Activated CD8-positive, alpha-beta memory T cell treated with anti-CD3 and anti-CD28 coated beads, Interleukin-2, amount 10 ng/mL, durations not matched to agents 7 days and 5 days (primary cell): ENCODE measurements around the gene CLCN6. TPM values are rescaled to one million over a fixed set of nuclear protein-coding genes. Genes with fewer than 3 reads are reported as not detected.

ENCODE experiments used
- ATAC-seq: fragments of 150-1000 bp; cut with Tn5 transposase; one replicate; pipeline ENCODE4 v1.10.0; 2021; ENCODE audit warnings: moderate library complexity
- CTCF ChIA-PET: fragments of 350-600 bp; sonication (Branson Sonifier 250); formaldehyde crosslinking; loops from one replicate; lab custom pipeline; 2021; ENCODE audit warnings: antibody characterized with exemption; lab: Charles Lee
- DNase-seq: peaks from one replicate; pipeline ENCODE4 v3.0.0-alpha.2; 2020
- H3K27ac Mint-ChIP-seq: one replicate; pipeline ENCODE4 v1.8.0; 2021; ENCODE audit warnings: mild to moderate bottlenecking, mixed read lengths
- H3K27me3 Mint-ChIP-seq: one replicate; pipeline ENCODE4 v1.8.0; 2021; ENCODE audit warnings: mixed read lengths
- H3K36me3 Mint-ChIP-seq: one replicate; pipeline ENCODE4 v1.8.0; 2021; ENCODE audit warnings: mild to moderate bottlenecking, mixed read lengths
- H3K4me1 Mint-ChIP-seq: one replicate; pipeline ENCODE4 v1.8.0; 2021; ENCODE audit warnings: mixed read lengths
- H3K4me3 Mint-ChIP-seq: one replicate; pipeline ENCODE4 v1.8.0; 2021; ENCODE audit warnings: mild to moderate bottlenecking, moderate library complexity, mixed read lengths
- H3K9me3 Mint-ChIP-seq: one replicate; pipeline ENCODE4 v1.8.0; 2022; ENCODE audit warnings: low read depth, mixed read lengths
- total RNA-seq, 2 experiments: library from RNA; stranded (reverse); gene quantifications; one replicate each; pipeline ENCODE4 v1.2.3, GENCODE V29; 2021

Gene CLCN6
- total RNA-seq, 2 experiments from 2014 or later: 20.0 to 21.1 TPM

DNA sequence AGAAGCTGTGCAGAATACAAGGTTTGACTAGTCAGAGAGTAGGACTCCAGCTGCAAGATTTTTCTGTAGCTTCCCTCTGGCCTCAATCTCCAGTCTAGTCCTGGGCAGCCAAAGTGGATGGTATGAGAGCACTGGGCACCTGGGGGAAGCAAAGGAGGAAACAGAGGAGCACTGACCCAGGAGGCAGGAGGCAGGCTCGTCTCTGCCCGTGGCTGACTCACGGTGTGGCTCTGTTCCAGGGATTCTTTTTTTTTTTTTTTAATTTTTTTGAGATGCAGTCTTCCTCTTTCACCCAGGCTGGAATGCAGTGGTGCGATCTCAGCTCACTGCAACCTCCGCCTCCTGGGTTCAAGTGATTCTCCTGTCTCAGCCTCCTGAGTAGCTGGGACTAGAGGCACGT, 56.9 kb downstream of the CLCN6 start:
- no peak for ATAC-seq
- peaks cover 59% of the 10 kb centered on the region for H3K27me3 Mint-ChIP-seq
- no peak overlapping the region for H3K4me3 Mint-ChIP-seq

DNA sequence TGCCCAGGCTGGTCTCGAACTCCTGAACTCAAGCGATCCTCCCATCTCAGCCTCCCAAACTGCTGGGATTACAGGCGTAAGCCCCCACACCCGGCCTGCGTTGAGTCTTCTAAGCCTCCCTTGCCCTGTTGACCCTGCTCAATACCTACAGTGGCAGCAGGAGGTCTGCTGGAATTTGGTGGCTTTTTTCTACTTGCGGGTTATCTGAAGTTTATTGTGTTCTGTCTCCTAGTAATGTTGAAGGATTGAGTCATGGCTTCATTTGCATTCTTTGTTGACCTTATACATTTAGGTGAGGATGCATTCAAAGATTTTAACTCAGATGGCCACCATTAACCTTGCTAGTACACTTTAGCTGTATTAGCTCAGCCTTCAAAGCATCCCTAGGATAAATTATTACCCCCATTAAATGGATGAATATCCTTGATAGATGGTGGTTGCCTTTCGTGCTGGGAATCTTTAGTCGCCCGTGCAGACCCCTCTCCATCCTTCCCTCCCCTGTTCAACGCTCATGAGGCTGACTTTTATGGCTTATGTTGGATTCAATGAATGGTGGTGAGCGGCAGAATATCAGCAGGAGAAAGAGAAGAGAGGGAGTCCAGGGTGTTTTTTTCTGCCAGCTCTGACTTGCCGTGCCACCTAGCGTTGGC, 62.5 kb downstream of the CLCN6 start:
- Mint-ChIP-seq H3K27ac (no peak overlapping the region), H3K4me3 (no peak overlapping the region), H3K27me3 (peaks cover 28% of the 10 kb centered on the region), H3K9me3 (no peaks in the 10 kb centered on the region), H3K4me1 (no peaks in the 10 kb centered on the region), H3K36me3 (no peaks in the 10 kb centered on the region)
- DNase-seq (no peak), ATAC-seq (no peak)
- CTCF ChIA-PET: interaction anchor here (1.4 kb wide), 1 partner anchor 30 kb away, joined by 3 read pairs; no protein-coding TSS in a partner anchor

More for the DNA sequence above, 56.9 kb downstream of the CLCN6 start:
- CTCF ChIA-PET: interaction anchor here (1.4 kb wide), 1 partner anchor 24 kb away, joined by 3 read pairs; no protein-coding TSS in a partner anchor
- Mint-ChIP-seq H3K27ac (no peak overlapping the region), H3K9me3 (no peaks in the 10 kb centered on the region), H3K4me1 (no peaks in the 10 kb centered on the region), H3K36me3 (no peaks in the 10 kb centered on the region)
- no peak for DNase-seq

GRCh38 chr1:11869104-11869503, 63.1 kb downstream of the CLCN6 start:
- CTCF ChIA-PET: interaction anchor here (1.4 kb wide), 1 partner anchor 30 kb away, joined by 3 read pairs; no protein-coding TSS in a partner anchor
- DNase-seq (no peak), ATAC-seq (no peak)
- Mint-ChIP-seq H3K36me3 (no peaks in the 10 kb centered on the region), H3K27me3 (peaks cover 24% of the 10 kb centered on the region), H3K27ac (no peak overlapping the region), H3K9me3 (no peaks in the 10 kb centered on the region), H3K4me1 (no peaks in the 10 kb centered on the region), H3K4me3 (no peak overlapping the region)

GRCh38 chr1:11869650-11870207, 63.7 kb downstream of the CLCN6 start:
- no peak for ATAC-seq
- H3K4me1 Mint-ChIP-seq: no peaks in the 10 kb centered on the region

GRCh38 chr1:11872545-11872944, 66.6 kb downstream of the CLCN6 start:
- CTCF ChIA-PET: interaction anchor here (1.1 kb wide), 1 partner anchor 34 kb away, joined by 3 read pairs; no protein-coding TSS in a partner anchor
- ATAC-seq: no peak
- Mint-ChIP-seq H3K27ac (no peak overlapping the region), H3K4me1 (no peaks in the 10 kb centered on the region), H3K4me3 (no peak overlapping the region), H3K27me3 (peaks cover 21% of the 10 kb centered on the region), H3K36me3 (no peaks in the 10 kb centered on the region), H3K9me3 (no peaks in the 10 kb centered on the region)
- no peak for DNase-seq

More at GRCh38 chr1:11869650-11870207, 63.7 kb downstream of the CLCN6 start:
- no peak overlapping the region for H3K27ac Mint-ChIP-seq
- peaks cover 23% of the 10 kb centered on the region for H3K27me3 Mint-ChIP-seq
- H3K9me3 Mint-ChIP-seq: no peaks in the 10 kb centered on the region
- CTCF ChIA-PET: interaction anchor here (1.2 to 1.4 kb wide), 2 partner anchors 23 to 31 kb away, joined by 3 read pairs; no protein-coding TSS in a partner anchor
- no peaks in the 10 kb centered on the region for H3K36me3 Mint-ChIP-seq
- DNase-seq: no peak
- H3K4me3 Mint-ChIP-seq: no peak overlapping the region

DNA sequence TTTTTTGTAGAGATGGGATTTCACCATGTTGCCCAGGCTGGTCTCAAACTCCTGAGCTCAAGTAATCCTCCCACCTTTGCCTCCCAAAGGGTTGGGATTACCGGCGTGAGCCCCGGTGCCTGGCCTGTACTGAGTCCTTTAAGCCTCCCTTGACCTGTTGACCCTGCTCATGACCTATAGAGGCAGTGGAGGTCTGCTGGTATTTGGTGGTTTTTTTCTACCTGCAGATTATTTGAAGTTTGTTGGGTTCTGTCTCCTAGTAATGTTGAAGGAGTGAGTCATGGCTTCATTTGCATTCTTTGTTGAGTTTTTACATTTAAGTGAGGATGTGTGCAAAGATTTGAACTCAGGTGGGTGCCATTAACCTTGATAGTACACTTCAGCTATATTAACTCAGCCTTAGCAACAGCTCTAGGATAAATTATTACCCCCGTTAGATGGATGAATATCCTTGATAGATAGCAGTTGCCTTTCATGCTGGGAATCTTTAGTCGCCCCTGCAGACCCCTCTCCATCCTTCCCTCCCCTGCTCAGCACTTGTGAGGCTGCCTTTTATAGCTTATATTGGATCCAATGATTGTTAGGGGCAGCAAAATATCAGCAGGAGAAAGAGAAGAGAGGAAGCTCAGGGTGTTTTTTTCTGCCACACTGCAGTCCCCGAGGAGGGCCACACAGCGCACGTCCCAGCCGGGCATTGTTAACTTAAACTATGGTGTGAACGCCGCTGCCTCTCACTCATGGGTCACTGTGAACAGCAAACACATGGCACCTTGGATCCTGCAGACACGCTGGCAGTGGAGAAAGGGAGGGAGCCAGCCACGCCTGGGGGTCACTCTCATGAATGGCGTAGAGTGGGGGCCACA, 67.6 kb downstream of the CLCN6 start:
- Mint-ChIP-seq H3K36me3 (no peaks in the 10 kb centered on the region), H3K9me3 (no peaks in the 10 kb centered on the region), H3K4me3 (no peak overlapping the region), H3K27ac (no peak overlapping the region), H3K4me1 (no peaks in the 10 kb centered on the region), H3K27me3 (peaks cover 21% of the 10 kb centered on the region)
- CTCF ChIA-PET: interaction anchor here (0.8 to 1.1 kb wide), 2 partner anchors 8 to 35 kb away, joined by 3 read pairs; no protein-coding TSS in a partner anchor
- DNase-seq (no peak), ATAC-seq (no peak)

DNA sequence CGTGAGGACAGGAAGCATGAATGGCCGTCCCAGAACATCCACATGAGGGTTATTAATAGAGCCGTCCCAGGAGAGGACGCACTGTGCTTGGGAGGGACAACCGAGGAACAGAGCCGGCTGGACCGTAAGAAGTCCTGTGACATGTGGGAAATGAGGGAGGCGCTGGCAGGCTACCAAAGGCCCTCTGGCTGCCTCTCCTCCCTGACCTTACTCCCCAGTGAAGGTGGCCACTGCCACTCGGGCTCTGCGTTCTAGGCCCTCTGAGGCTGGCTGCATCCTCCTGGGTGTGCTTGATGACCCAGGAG, 68.2 kb downstream of the CLCN6 start:
- H3K27ac Mint-ChIP-seq: no peak overlapping the region
- ATAC-seq (no peak), DNase-seq (no peak)
- H3K27me3 Mint-ChIP-seq: peaks cover 20% of the 10 kb centered on the region
- no peaks in the 10 kb centered on the region for H3K4me1 Mint-ChIP-seq
- CTCF ChIA-PET: no interaction called here
- H3K4me3 Mint-ChIP-seq: no peak overlapping the region
- H3K36me3 Mint-ChIP-seq: no peaks in the 10 kb centered on the region
- H3K9me3 Mint-ChIP-seq: no peaks in the 10 kb centered on the region

DNA sequence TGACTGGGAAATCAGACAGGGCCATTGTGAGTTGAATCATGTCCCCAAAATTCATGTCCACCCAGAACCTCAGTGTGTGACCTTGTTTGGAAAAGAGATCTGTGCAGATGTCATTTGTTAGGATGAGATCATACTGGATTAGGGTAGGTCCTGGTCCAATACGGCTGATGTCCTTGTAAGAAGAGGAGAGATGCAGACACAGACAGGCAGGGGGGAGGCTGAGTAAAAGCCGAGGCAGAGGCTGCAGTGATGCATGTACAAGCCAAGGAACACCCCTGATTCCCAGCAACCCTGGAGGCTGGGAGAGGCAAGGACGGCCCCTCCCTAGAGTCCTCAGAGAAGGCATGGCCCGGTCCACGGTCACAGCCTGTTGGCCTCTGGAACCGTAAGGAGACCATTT, 68.6 kb downstream of the CLCN6 start:
- ATAC-seq: no peak
- no peak for DNase-seq
- CTCF ChIA-PET: no interaction called here
- H3K36me3 Mint-ChIP-seq: no peaks in the 10 kb centered on the region
- peaks cover 17% of the 10 kb centered on the region for H3K27me3 Mint-ChIP-seq
- H3K4me3 Mint-ChIP-seq: no peak overlapping the region
- H3K4me1 Mint-ChIP-seq: no peaks in the 10 kb centered on the region
- H3K9me3 Mint-ChIP-seq: no peaks in the 10 kb centered on the region
- no peak overlapping the region for H3K27ac Mint-ChIP-seq

GRCh38 chr1:11875094-11875493, 69.1 kb downstream of the CLCN6 start:
- Mint-ChIP-seq H3K4me3 (no peak overlapping the region), H3K27ac (no peak overlapping the region), H3K9me3 (no peaks in the 10 kb centered on the region), H3K4me1 (no peaks in the 10 kb centered on the region), H3K27me3 (peaks cover 13% of the 10 kb centered on the region), H3K36me3 (no peaks in the 10 kb centered on the region)
- DNase-seq (no peak), ATAC-seq (no peak)
- CTCF ChIA-PET: no interaction called here

- CTCF ChIA-PET: no interaction called here
- DNase-seq (no peak), ATAC-seq (no peak)
- no peak overlapping the region for H3K4me3 Mint-ChIP-seq
- H3K4me1 Mint-ChIP-seq: no peaks in the 10 kb centered on the region
- peaks cover 10% of the 10 kb centered on the region for H3K27me3 Mint-ChIP-seq
- H3K9me3 Mint-ChIP-seq: no peaks in the 10 kb centered on the region
- H3K27ac Mint-ChIP-seq: no peak overlapping the region
- H3K36me3 Mint-ChIP-seq: no peaks in the 10 kb centered on the region
These were observed 71.1 kb downstream of the CLCN6 start for GRCh38 chr1:11877074-11877473.

GRCh38 chr1:11878081-11878890, 72.3 kb downstream of the CLCN6 start:
- no peak for ATAC-seq
- no peak for DNase-seq
- H3K9me3 Mint-ChIP-seq: no peaks in the 10 kb centered on the region
- no peaks in the 10 kb centered on the region for H3K36me3 Mint-ChIP-seq
- peaks cover 11% of the 10 kb centered on the region for H3K27me3 Mint-ChIP-seq
- H3K4me3 Mint-ChIP-seq: no peak overlapping the region
- H3K27ac Mint-ChIP-seq: no peak overlapping the region
- CTCF ChIA-PET: interaction anchor here (0.8 to 1.0 kb wide), 2 partner anchors 40 to 93 kb away, joined by 3 read pairs; no protein-coding TSS in a partner anchor
- H3K4me1 Mint-ChIP-seq: no peaks in the 10 kb centered on the region

GRCh38 chr1:11878891-11879190, 72.8 kb downstream of the CLCN6 start:
- Mint-ChIP-seq H3K27me3 (peaks cover 8% of the 10 kb centered on the region), H3K27ac (no peak overlapping the region), H3K36me3 (no peaks in the 10 kb centered on the region), H3K4me3 (no peak overlapping the region), H3K9me3 (no peaks in the 10 kb centered on the region), H3K4me1 (no peaks in the 10 kb centered on the region)
- DNase-seq (no peak), ATAC-seq (no peak)
- CTCF ChIA-PET: no interaction called here
